K562 (cell line): Measurements from ENCODE around the gene FBRS. TPM values are rescaled to one million over a fixed set of nuclear protein-coding genes. Genes with fewer than 3 reads are reported as not detected.

ENCODE experiments used
- ARID3A ChIP-seq: IDR thresholded peaks from 2 replicates; pipeline ENCODE4 v1.6.1; 2012; ENCODE audit warnings: low read depth, low read length, improper control_type of control experiment, borderline replicate concordance
- BDP1 ChIP-seq: IDR thresholded peaks from 3 replicates; pipeline ENCODE4 v1.6.1; 2011; ENCODE audit not compliant: insufficient read length, insufficient read depth
- CCNT2 ChIP-seq: IDR thresholded peaks from 2 replicates; pipeline ENCODE4 v1.6.1; 2011; ENCODE audit warnings: borderline replicate concordance, low read depth, mild to moderate bottlenecking, moderate library complexity, mixed read lengths, low read length; ENCODE audit not compliant: insufficient read length; ENCODE audit errors: extremely low read depth
- CREM ChIP-seq: IDR thresholded peaks from 2 replicates; pipeline ENCODE4 v1.6.1; 2014; ENCODE audit warnings: antibody characterized with exemption, low read depth
- EP400 ChIP-seq: fragments of 450-650 bp; IDR thresholded peaks from 2 replicates; pipeline ENCODE4 v1.6.1; 2017; ENCODE audit warnings: antibody characterized with exemption, mild to moderate bottlenecking, moderate library complexity
- ETV1 ChIP-seq: fragments of 450-650 bp; conservative IDR thresholded peaks from 2 replicates; pipeline ENCODE4 v1.6.1; 2016; ENCODE audit warnings: missing genetic modification characterization, control low read depth, low read depth, missing compliant biosample characterization
- ETV6 ChIP-seq, 3 experiments: fragments of 150-350 bp in 1 of 3; sonication (generic) in 1 of 3; formaldehyde crosslinking in 1 of 3; IDR thresholded peaks; 2 replicates each; pipeline versions ENCODE4 v1.6.1 to v1.8.0; 2014 to 2022; ENCODE audit warnings: borderline replicate concordance in 2 of 3, low read depth in 2 of 3, antibody characterized with exemption in 1 of 3, low read length in 1 of 3, mild to moderate bottlenecking in 1 of 3, missing genetic modification reagents in 1 of 3
- EWSR1 ChIP-seq: fragments of 450-650 bp; IDR thresholded peaks from 2 replicates; pipeline ENCODE4 v1.6.1; 2018; ENCODE audit warnings: borderline replicate concordance, mild to moderate bottlenecking, low read depth, moderate library complexity; ENCODE audit not compliant: partially characterized antibody
- FOXA1 ChIP-seq: fragments of 450-650 bp; IDR thresholded peaks from 2 replicates; pipeline ENCODE4 v1.6.1; 2016; ENCODE audit warnings: mild to moderate bottlenecking, borderline replicate concordance
- GTF2E2 ChIP-seq: fragments of 200-800 bp; sonication (Bioruptor generic); IDR thresholded peaks from 2 replicates; pipeline ENCODE4 v1.6.1; 2016; ENCODE audit warnings: missing genetic modification characterization, missing compliant biosample characterization
- LARP7 ChIP-seq: fragments of 450-650 bp; IDR thresholded peaks from 2 replicates; pipeline ENCODE4 v1.6.1; 2016
- NFYB ChIP-seq: IDR thresholded peaks from 2 replicates; pipeline ENCODE4 v1.6.1; 2011; ENCODE audit warnings: mild to moderate bottlenecking, moderate library complexity; ENCODE audit not compliant: insufficient read length; ENCODE audit errors: extremely low read depth
- PKNOX1 ChIP-seq: fragments of 450-650 bp; IDR thresholded peaks from 2 replicates; pipeline ENCODE4 v1.6.1; 2016
- RCOR1 ChIP-seq, 2 experiments: IDR thresholded peaks; 2 replicates each; pipeline ENCODE4 v1.6.1; 2012; ENCODE audit warnings: low read depth in 2 of 2, low read length in 2 of 2, borderline replicate concordance in 1 of 2, improper control_type of control experiment in 1 of 2
- SMARCE1 ChIP-seq: fragments of 450-650 bp; IDR thresholded peaks from 2 replicates; pipeline ENCODE4 v1.7.1; 2016; ENCODE audit warnings: mild to moderate bottlenecking
- SRSF7 ChIP-seq: fragments of 200-400 bp; formaldehyde crosslinking; optimal IDR thresholded peaks from 2 replicates; pipeline ENCODE3; 2017; ENCODE audit warnings: mild to moderate bottlenecking, low read depth, low read length
- TCF7L2 ChIP-seq: fragments of 150-350 bp; IDR thresholded peaks from 2 replicates; pipeline ENCODE4 v1.6.1; 2016; ENCODE audit warnings: low read depth, mild to moderate bottlenecking, low read length, moderate library complexity
- U2AF1 ChIP-seq: fragments of 200-400 bp; formaldehyde crosslinking; optimal IDR thresholded peaks from 2 replicates; pipeline ENCODE3; 2017; ENCODE audit warnings: mild to moderate bottlenecking, low read depth, low read length, moderate library complexity
- ZNF12 ChIP-seq: sonication (generic); formaldehyde crosslinking; IDR thresholded peaks from 2 replicates; pipeline ENCODE4 v1.4.0; 2020; ENCODE audit warnings: mild to moderate bottlenecking, missing genetic modification reagents
- ZNF174 ChIP-seq: fragments of 250-450 bp; sonication (Bioruptor Pico); IDR thresholded peaks from 2 replicates; pipeline ENCODE4 v1.4.0; 2020; ENCODE audit warnings: mild to moderate bottlenecking
- ZNF695 ChIP-seq: fragments of 450-650 bp; formaldehyde crosslinking; IDR thresholded peaks from 2 replicates; pipeline ENCODE4 v1.4.0; 2020; ENCODE audit warnings: mild to moderate bottlenecking, moderate library complexity
- ZNF717 ChIP-seq: fragments of 250-450 bp; sonication (Bioruptor Pico); IDR thresholded peaks from 2 replicates; pipeline ENCODE4 v1.5.0; 2021
- ZNF830 ChIP-seq: fragments of 250-450 bp; sonication (Bioruptor Pico); IDR thresholded peaks from 2 replicates; pipeline ENCODE4 v1.5.0; 2021; ENCODE audit warnings: mild to moderate bottlenecking
- polyA plus RNA-seq, 8 experiments: library from polyadenylated mRNA; depleted of rRNA in 4 of 8; stranded (reverse) in 5 of 8; unstranded in 3 of 8; fragments of >200 nt; fragmentation: Nextera tagmentation in 2 of 8; fragmentation: Illumina TruSeq in 1 of 8; extraction: Ambion mirVana in 2 of 8; extraction: Trizol in 1 of 8; gene quantifications; 2 replicates each; pipeline versions ENCODE4 v1.2.1 to v1.2.3, GENCODE V29; 2011 to 2014; ENCODE audit warnings: inconsistent platforms in 1 of 8, missing spikeins in 1 of 8
- total RNA-seq, 7 experiments: library from RNA; depleted of rRNA in 6 of 7; stranded (reverse); fragments of >200 nt in 6 of 7; fragmentation: Illumina TruSeq in 2 of 7; extraction: Trizol in 2 of 7; gene quantifications; 2 replicates each; pipeline versions ENCODE4 v1.2.1 to v1.2.3, GENCODE V29; 2011 to 2021; ENCODE audit warnings: low replicate concordance in 1 of 7
- TF ChIP-seq, protein P1 (sequence below): fragments of 250-450 bp; sonication (Bioruptor Pico); IDR thresholded peaks from 2 replicates; pipeline ENCODE4 v1.4.0; 2020; ENCODE audit warnings: mild to moderate bottlenecking

FBRS gene
- total and polyA plus RNA-seq, 9 of the 15 experiments (the other 6 are each of a cell fraction or from before 2014, with no cell fraction given), result 0.32 to 59.5 (median 13.1) TPM

- TF ChIP-seq GTF2E2, result no peak
- no peak for TF ChIP-seq LARP7
- no peak for TF ChIP-seq SRSF7
- TF ChIP-seq CCNT2, result no peak
- TF ChIP-seq PKNOX1, result peak; percentile 33; the same call in 1 of the 2 replicates
- TF ChIP-seq ETV6 (IDR thresholded peaks at IDR 0.05; ENCODE audit: borderline replicate concordance in 1 of 2, low read depth in 2 of 2, low read length in 1 of 2), result no peak
- no peak for TF ChIP-seq ETV6 (CRISPR knock-in tag; IDR thresholded peaks at IDR 0.05; ENCODE audit: borderline replicate concordance)
- no peak for TF ChIP-seq ZNF12 (CRISPR knock-in tag)
- TF ChIP-seq EP400, result no peak
- no peak for TF ChIP-seq NFYB
- TF ChIP-seq ZNF717 (CRISPR knock-in tag), result no peak
- no peak for TF ChIP-seq ZNF174 (CRISPR knock-in tag)
- TF ChIP-seq TCF7L2, result no peak
- TF ChIP-seq U2AF1, result no peak
- no peak for TF ChIP-seq FOXA1
- TF ChIP-seq EWSR1, result no peak
- TF ChIP-seq, protein P1, sequence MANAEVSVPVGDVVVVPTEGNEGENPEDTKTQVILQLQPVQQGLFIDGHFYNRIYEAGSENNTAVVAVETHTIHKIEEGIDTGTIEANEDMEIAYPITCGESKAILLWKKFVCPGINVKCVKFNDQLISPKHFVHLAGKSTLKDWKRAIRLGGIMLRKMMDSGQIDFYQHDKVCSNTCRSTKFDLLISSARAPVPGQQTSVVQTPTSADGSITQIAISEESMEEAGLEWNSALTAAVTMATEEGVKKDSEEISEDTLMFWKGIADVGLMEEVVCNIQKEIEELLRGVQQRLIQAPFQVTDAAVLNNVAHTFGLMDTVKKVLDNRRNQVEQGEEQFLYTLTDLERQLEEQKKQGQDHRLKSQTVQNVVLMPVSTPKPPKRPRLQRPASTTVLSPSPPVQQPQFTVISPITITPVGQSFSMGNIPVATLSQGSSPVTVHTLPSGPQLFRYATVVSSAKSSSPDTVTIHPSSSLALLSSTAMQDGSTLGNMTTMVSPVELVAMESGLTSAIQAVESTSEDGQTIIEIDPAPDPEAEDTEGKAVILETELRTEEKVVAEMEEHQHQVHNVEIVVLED, result no peak
- no peak for TF ChIP-seq BDP1
- no peak for TF ChIP-seq ZNF695
- TF ChIP-seq CREM, result no peak
- no peak for TF ChIP-seq ZNF830 (CRISPR knock-in tag)
- TF ChIP-seq SMARCE1, result 0 out of 2 replicates have a peak, but pooled peaks have one; percentile 16
- no peak for TF ChIP-seq RCOR1 (IDR thresholded peaks at IDR 0.05; ENCODE audit: borderline replicate concordance in 1 of 2, low read depth in 2 of 2, low read length in 2 of 2)
- no peak for TF ChIP-seq ETV1 (tag)
- no peak for TF ChIP-seq ARID3A
Observed at GRCh38 chr16:30656974-30657865, 1.0 kb upstream of the FBRS start (continued).
